DOHH2 (cell line): ENCODE data around the gene LIMS1.

Experiments used
- H3F3A ChIP-seq: fragments of 200-600 bp; sonication (generic), shearing (Covaris generic); 2 replicates; pipeline ENCODE4 v1.6.0; 2016; ENCODE audit warnings: antibody characterized with exemption, mild to moderate bottlenecking; ENCODE audit not compliant: control insufficient read depth, insufficient read depth
- H3K27ac ChIP-seq: fragments of 200-600 bp; sonication (generic); 2 replicates; pipeline ENCODE4 v1.5.1; 2014; ENCODE audit warnings: low read depth, mild to moderate bottlenecking, low read length, moderate library complexity
- H3K27me3 ChIP-seq: fragments of 200-600 bp; sonication (generic); 2 replicates; pipeline ENCODE4 v1.6.1; 2014; ENCODE audit warnings: mild to moderate bottlenecking, low read length, mixed read lengths; ENCODE audit not compliant: control insufficient read depth
- H3K36me3 ChIP-seq: fragments of 200-600 bp; sonication (generic); 2 replicates; pipeline ENCODE4 v1.6.1; 2014; ENCODE audit warnings: mild to moderate bottlenecking, low read length, moderate library complexity, mixed read lengths; ENCODE audit not compliant: control insufficient read depth
- H3K4me1 ChIP-seq: fragments of 200-600 bp; sonication (generic); 2 replicates; pipeline ENCODE4 v1.6.1; 2014; ENCODE audit warnings: mild to moderate bottlenecking, low read length, mixed read lengths; ENCODE audit not compliant: control insufficient read depth
- H3K4me2 ChIP-seq: fragments of 200-600 bp; sonication (generic); 2 replicates; pipeline ENCODE4 v1.6.0; 2014; ENCODE audit warnings: mild to moderate bottlenecking, low read length, moderate library complexity
- H3K4me3 ChIP-seq: fragments of 200-600 bp; sonication (generic); 2 replicates; pipeline ENCODE4 v1.5.1; 2014; ENCODE audit warnings: mild to moderate bottlenecking, low read length, mixed read lengths
- H3K79me2 ChIP-seq: fragments of 200-600 bp; sonication (generic); 2 replicates; pipeline ENCODE4 v1.6.1; 2014; ENCODE audit warnings: mild to moderate bottlenecking, low read length, mixed read lengths; ENCODE audit not compliant: control insufficient read depth
- H3K9me2 ChIP-seq: fragments of 200-600 bp; sonication (generic); replicated peaks from 2 replicates; pipeline ENCODE4 v1.6.1; 2014; ENCODE audit warnings: mild to moderate bottlenecking, low read length, mixed read lengths; ENCODE audit not compliant: control insufficient read depth
- H3K9me3 ChIP-seq: fragments of 200-600 bp; sonication (generic); 2 replicates; pipeline ENCODE4 v1.6.1; 2014; ENCODE audit warnings: antibody characterized with exemption, low read length, mixed read lengths; ENCODE audit not compliant: control insufficient read depth, insufficient read depth
- H4K20me1 ChIP-seq: fragments of 200-600 bp; sonication (generic); 2 replicates; pipeline ENCODE4 v1.6.0; 2014; ENCODE audit warnings: low read depth, mild to moderate bottlenecking, antibody characterized with exemption, low read length, moderate library complexity; ENCODE audit not compliant: control insufficient read depth, insufficient read depth
- CTCF ChIP-seq: fragments of 200-600 bp; sonication (generic); IDR thresholded peaks from one replicate; pipeline ENCODE4 v1.5.1; 2014; ENCODE audit warnings: antibody characterized with exemption, mild to moderate bottlenecking, low read depth, low read length; ENCODE audit not compliant: poor library complexity, severe bottlenecking
- EZH2phosphoT487 ChIP-seq: fragments of 200-600 bp; sonication (generic); IDR thresholded peaks from 2 replicates; pipeline ENCODE4 v1.6.1; 2017; ENCODE audit warnings: borderline replicate concordance, mild to moderate bottlenecking, antibody characterized with exemption, low read length, moderate library complexity, mixed read lengths

The LIMS1 gene

GRCh38 chr2:108634011-108634410, 99.7 kb downstream of the LIMS1 start:
- no peaks in the 10 kb centered on the region for H3K27me3 ChIP-seq
- TF ChIP-seq EZH2phosphoT487 (no peak), CTCF (no peak)
- H3K79me2 ChIP-seq = peaks cover 74% of the 10 kb centered on the region
- H3K4me2 ChIP-seq = peak overlapping the region; percentile 29
- H3K4me1 ChIP-seq = peaks cover 71% of the 10 kb centered on the region
- peaks cover 3% of the 10 kb centered on the region; the same call in 1 of the 2 replicates for H4K20me1 ChIP-seq
- H3K27ac ChIP-seq = no peak overlapping the region
- H3K36me3 ChIP-seq = no peaks in the 10 kb centered on the region; the same call in 1 of the 2 replicates
- no peak overlapping the region for H3K4me3 ChIP-seq
- peaks cover 8% of the 10 kb centered on the region for H3F3A ChIP-seq
- no peaks in the 10 kb centered on the region for H3K9me3 ChIP-seq
- no peaks in the 10 kb centered on the region for H3K9me2 ChIP-seq

DNA sequence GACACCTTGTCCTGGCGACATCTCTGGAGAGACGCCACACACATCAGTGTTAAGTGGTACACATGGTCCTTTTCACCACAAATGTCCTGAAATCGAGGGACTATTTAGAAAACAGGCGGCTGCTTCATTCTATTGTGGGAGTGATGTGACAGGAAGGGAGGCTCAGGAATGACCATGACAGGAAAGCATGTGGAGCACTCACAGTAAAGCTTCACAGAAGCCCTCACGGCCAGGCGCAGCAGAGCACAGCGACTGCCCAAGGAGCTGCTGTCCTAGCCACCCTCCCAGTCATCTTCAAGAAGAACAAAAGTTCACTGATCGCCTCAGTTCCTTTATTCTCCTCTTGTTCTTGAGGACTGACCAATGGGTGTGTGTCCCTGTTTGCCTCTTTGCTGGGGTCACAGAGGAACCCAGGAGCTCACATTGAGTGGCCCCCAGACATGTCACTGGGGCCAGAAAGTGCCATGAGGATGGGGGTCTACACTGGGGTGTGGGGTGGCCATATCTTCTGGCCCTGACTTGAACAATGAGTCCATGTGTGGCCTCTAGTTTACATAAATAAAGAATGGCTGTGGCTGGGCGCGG, 100.4 kb downstream of the LIMS1 start:
- Histone ChIP-seq H3K27me3 (no peaks in the 10 kb centered on the region), H3F3A (peaks cover 2% of the 10 kb centered on the region; the same call in 1 of the 2 replicates), H3K36me3 (no peaks in the 10 kb centered on the region; the same call in 1 of the 2 replicates), H3K4me3 (no peak overlapping the region), H3K9me2 (no peaks in the 10 kb centered on the region), H3K4me2 (no peak overlapping the region), H4K20me1 (peaks cover 3% of the 10 kb centered on the region; the same call in 1 of the 2 replicates), H3K9me3 (no peaks in the 10 kb centered on the region), H3K4me1 (peaks cover 65% of the 10 kb centered on the region), H3K79me2 (peaks cover 67% of the 10 kb centered on the region), H3K27ac (no peak overlapping the region)
- TF ChIP-seq CTCF (no peak), EZH2phosphoT487 (no peak)

GRCh38 chr2:108635630-108636354, 101.5 kb downstream of the LIMS1 start:
- Histone ChIP-seq H3K9me3 (no peaks in the 10 kb centered on the region), H3K4me3 (no peak overlapping the region), H3K9me2 (no peaks in the 10 kb centered on the region), H3K27ac (no peak overlapping the region), H3K4me2 (no peak overlapping the region), H3F3A (peaks cover 2% of the 10 kb centered on the region; the same call in 1 of the 2 replicates), H3K4me1 (peaks cover 55% of the 10 kb centered on the region), H3K36me3 (no peaks in the 10 kb centered on the region), H3K79me2 (peaks cover 63% of the 10 kb centered on the region), H4K20me1 (peaks cover 3% of the 10 kb centered on the region; the same call in 1 of the 2 replicates), H3K27me3 (no peaks in the 10 kb centered on the region)
- TF ChIP-seq CTCF (no peak), EZH2phosphoT487 (no peak)
